Vagina (tissue), 2 donors: ENCODE results near the gene ARHGEF28.

ENCODE experiments used
- CTCF ChIP-seq, 3 experiments: fragments of 450-650 bp in 2 of 3; fragments of 200-600 bp in 1 of 3; sonication (generic) in 1 of 3; IDR thresholded peaks; one replicate each; pipeline ENCODE4 v1.5.1; 2017 to 2019; ENCODE audit warnings: antibody characterized with exemption in 3 of 3, mild to moderate bottlenecking in 2 of 3, moderate library complexity in 2 of 3
- POLR2A ChIP-seq, 2 donors: fragments of 450-650 bp; IDR thresholded peaks; one replicate each; pipeline ENCODE4 v1.6.1; 2017; ENCODE audit warnings: antibody characterized with exemption in 2 of 2, mild to moderate bottlenecking in 2 of 2, moderate library complexity in 2 of 2
- POLR2AphosphoS5 ChIP-seq, 2 donors: sonication (generic); formaldehyde crosslinking; IDR thresholded peaks; one replicate each; pipeline ENCODE4 v1.9.0; 2017; ENCODE audit warnings: antibody characterized with exemption in 2 of 2, mild to moderate bottlenecking in 2 of 2, low read depth in 1 of 2; ENCODE audit not compliant: insufficient read depth in 1 of 2

- TF ChIP-seq CTCF (IDR thresholded peaks at IDR 0.05) (no peak), POLR2A (IDR thresholded peaks at IDR 0.05) (no peak), POLR2AphosphoS5 (IDR thresholded peaks at IDR 0.05; ENCODE audit: insufficient read depth in 1 of 2, low read depth in 1 of 2) (no peak)
These were observed 326.9 kb downstream of the ARHGEF28 start for GRCh38 chr5:73952872-73953271.
